Thoracic aorta (tissue), 2 donors: ENCODE measurements around the gene KCNAB1. TPM values are rescaled to one million over a fixed set of nuclear protein-coding genes. Genes with fewer than 3 reads are reported as not detected.

Experiments
- ATAC-seq: fragments of 150-250 bp; one replicate; pipeline ENCODE4 v1.8.0; 2017; ENCODE audit warnings: low read depth; ENCODE audit not compliant: insufficient number of reproducible peaks, low FRiP score
- DNase-seq: peaks from one replicate; pipeline ENCODE4 v3.0.0-alpha.2; 2020; ENCODE audit warnings: low spot score
- H3K27ac ChIP-seq, 2 donors: fragments of 200-600 bp; sonication (generic); 1 replicate in 1 of 2; 2 replicates in 1 of 2; pipeline ENCODE4 v1.5.1; 2016; ENCODE audit warnings: mild to moderate bottlenecking in 2 of 2, moderate library complexity in 2 of 2
- H3K27me3 ChIP-seq: fragments of 200-600 bp; sonication (generic); replicated peaks from 2 replicates; pipeline ENCODE4 v1.6.0; 2016; ENCODE audit warnings: mild to moderate bottlenecking; ENCODE audit not compliant: insufficient read depth
- H3K36me3 ChIP-seq: fragments of 200-600 bp; sonication (generic); one replicate; pipeline ENCODE4 v1.5.1; 2016
- H3K4me1 ChIP-seq, 2 donors: fragments of 200-600 bp; sonication (generic); 1 replicate in 1 of 2; 2 replicates in 1 of 2; pipeline versions ENCODE4 v1.5.1 to v1.6.0; 2016; ENCODE audit warnings: low read depth in 2 of 2, mild to moderate bottlenecking in 1 of 2; ENCODE audit not compliant: control insufficient read depth in 1 of 2
- H3K4me3 ChIP-seq: fragments of 200-600 bp; sonication (generic); 2 replicates; pipeline ENCODE4 v1.5.1; 2016; ENCODE audit warnings: mild to moderate bottlenecking
- H3K9me3 ChIP-seq: fragments of 200-600 bp; sonication (generic); 2 replicates; pipeline ENCODE4 v1.5.1; 2016
- total RNA-seq, 2 donors: library from RNA; depleted of rRNA; stranded (reverse); fragments of >200 nt; gene quantifications; one replicate each; pipeline versions ENCODE4 v1.1.0 to v1.2.3, GENCODE V29; 2016
- TF ChIP-seq, protein P1 (sequence below): fragments of 200-600 bp; sonication (generic); IDR thresholded peaks from one replicate; pipeline ENCODE4 v1.5.1; 2019; ENCODE audit warnings: antibody characterized with exemption

KCNAB1 gene
- total RNA-seq, 2 donors from 2014 or later = 12.2 to 14.2 TPM

DNA sequence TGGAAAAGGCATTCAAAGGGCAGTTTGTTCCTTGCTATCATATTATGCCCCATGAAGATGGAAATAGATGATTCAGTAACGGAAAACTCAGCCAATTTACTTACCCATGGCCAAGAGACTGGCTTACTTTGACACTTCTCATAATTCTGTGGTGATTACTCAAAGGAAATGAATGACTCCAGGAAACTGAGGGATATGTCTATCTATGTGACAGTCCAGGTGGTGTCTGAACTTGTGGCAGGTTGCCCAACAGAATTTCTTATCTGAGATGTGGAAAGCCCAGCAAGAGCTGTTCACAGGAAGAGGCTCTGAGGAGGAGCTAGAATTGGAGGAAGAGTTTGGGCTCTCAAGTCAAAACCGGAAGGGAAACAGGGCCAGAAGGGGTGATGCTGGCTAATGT is 91.2 kb downstream of the KCNAB1 start:
- Histone ChIP-seq H3K4me1 (peaks cover 16 to 50% of the 10 kb centered on the region in 2 donors), H3K27ac (no peak overlapping the region), H3K27me3 (no peaks in the 10 kb centered on the region), H3K4me3 (no peak overlapping the region), H3K9me3 (no peaks in the 10 kb centered on the region), H3K36me3 (no peaks in the 10 kb centered on the region)
- DNase-seq = no peak
- ATAC-seq = no peak
- TF ChIP-seq, protein P1, sequence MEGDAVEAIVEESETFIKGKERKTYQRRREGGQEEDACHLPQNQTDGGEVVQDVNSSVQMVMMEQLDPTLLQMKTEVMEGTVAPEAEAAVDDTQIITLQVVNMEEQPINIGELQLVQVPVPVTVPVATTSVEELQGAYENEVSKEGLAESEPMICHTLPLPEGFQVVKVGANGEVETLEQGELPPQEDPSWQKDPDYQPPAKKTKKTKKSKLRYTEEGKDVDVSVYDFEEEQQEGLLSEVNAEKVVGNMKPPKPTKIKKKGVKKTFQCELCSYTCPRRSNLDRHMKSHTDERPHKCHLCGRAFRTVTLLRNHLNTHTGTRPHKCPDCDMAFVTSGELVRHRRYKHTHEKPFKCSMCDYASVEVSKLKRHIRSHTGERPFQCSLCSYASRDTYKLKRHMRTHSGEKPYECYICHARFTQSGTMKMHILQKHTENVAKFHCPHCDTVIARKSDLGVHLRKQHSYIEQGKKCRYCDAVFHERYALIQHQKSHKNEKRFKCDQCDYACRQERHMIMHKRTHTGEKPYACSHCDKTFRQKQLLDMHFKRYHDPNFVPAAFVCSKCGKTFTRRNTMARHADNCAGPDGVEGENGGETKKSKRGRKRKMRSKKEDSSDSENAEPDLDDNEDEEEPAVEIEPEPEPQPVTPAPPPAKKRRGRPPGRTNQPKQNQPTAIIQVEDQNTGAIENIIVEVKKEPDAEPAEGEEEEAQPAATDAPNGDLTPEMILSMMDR = no peak

DNA sequence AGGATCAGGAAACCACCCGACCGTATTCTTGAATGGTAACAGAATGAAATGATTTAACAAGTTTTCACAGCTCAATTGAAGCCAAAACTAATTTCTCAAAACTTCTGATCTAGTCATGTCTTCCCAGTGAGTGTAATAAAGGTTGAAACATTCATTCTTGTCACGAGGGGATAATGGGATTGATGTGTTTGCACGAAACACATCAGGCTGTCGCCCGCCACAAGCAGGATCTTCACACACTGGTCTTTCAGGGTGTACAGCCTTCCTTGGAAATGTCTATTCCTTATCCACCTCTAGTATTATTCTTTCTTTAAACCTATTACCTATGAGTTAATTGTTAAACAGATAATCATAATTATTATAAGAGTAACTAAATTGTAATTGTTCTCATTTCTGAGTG is 94.3 kb downstream of the KCNAB1 start:
- H3K4me1 ChIP-seq = peaks cover 0 to 24% of the 10 kb centered on the region in 2 donors
- ATAC-seq (no peak), DNase-seq (no peak)
- no peaks in the 10 kb centered on the region for H3K9me3 ChIP-seq
- H3K4me3 ChIP-seq = no peak overlapping the region
- no peaks in the 10 kb centered on the region for H3K27me3 ChIP-seq
- TF ChIP-seq, protein P1 = no peak
- H3K27ac ChIP-seq = no peak overlapping the region
- no peaks in the 10 kb centered on the region for H3K36me3 ChIP-seq

DNA sequence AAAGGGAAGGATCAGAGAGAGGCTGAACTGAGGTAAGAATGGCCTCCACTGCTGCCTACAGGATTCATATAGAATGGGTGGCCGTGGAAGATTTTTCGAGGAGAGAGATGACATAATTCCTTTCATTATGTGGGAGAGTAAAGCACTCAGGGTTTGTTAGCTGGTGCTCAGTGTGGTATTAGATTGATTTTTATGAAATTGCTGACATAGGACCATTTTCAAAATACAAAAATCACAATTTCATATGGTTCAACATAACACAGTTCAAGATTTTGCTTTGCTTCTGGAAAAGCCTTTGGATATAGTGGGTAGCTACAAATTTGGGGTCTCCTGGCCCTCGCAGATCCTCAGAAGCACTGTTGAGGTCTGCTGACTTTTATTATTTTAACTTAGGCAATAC is 95.4 kb downstream of the KCNAB1 start:
- H3K4me3 ChIP-seq = no peak overlapping the region
- no peak for DNase-seq
- H3K36me3 ChIP-seq = no peaks in the 10 kb centered on the region

DNA sequence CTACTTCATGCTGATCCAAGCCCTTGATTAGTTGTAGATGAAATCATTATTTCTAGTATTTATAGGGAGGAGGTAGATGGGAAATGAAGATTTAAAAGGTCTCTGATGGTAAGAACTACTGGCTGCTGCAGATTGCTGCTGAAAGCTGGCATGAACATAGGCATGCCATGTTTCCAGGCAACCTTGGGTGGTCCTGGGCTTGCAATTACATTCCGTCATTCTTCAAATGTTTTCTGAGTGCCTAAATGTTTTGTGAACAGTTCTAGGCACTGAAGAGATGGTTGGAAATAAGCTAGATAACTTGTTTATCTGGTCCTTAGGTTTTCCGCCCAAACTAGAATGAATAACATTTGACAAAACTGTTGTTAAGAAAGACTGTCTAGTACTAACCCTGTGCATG is 95.8 kb downstream of the KCNAB1 start:
- Histone ChIP-seq H3K27me3 (no peaks in the 10 kb centered on the region), H3K36me3 (no peaks in the 10 kb centered on the region), H3K4me3 (no peak overlapping the region), H3K27ac (no peak overlapping the region), H3K9me3 (no peaks in the 10 kb centered on the region), H3K4me1 (peaks cover 0 to 14% of the 10 kb centered on the region in 2 donors)
- no peak for ATAC-seq
- TF ChIP-seq, protein P1 = no peak
- DNase-seq = no peak

More for the DNA sequence above, 95.4 kb downstream of the KCNAB1 start:
- ATAC-seq = no peak
- TF ChIP-seq, protein P1 = no peak
- Histone ChIP-seq H3K27ac (no peak overlapping the region), H3K9me3 (no peaks in the 10 kb centered on the region), H3K4me1 (peaks cover 0 to 14% of the 10 kb centered on the region in 2 donors), H3K27me3 (no peaks in the 10 kb centered on the region)

DNA sequence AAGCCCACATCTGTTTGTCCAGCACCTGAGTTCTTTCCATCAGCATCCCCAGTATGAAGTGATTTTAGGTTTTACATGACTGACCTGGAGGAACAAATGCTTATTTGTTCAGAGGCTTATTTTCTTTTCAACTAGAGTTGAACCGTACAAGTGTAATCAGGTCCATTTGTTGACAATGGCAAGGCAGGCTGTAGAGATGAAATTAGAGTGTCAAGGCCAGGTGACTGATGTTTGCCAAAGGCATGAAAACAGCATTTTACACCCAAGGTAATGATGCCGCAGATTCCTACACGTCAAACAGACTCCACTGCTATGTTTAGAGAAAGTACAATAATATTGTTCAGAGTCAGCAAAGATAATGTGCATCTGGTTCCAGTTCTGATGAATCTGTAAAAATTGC is 96.5 kb downstream of the KCNAB1 start:
- ATAC-seq (no peak), DNase-seq (no peak)
- H3K27me3 ChIP-seq = no peaks in the 10 kb centered on the region

More for the DNA sequence above, 96.5 kb downstream of the KCNAB1 start:
- H3K36me3 ChIP-seq = no peaks in the 10 kb centered on the region
- peaks cover 0 to 10% of the 10 kb centered on the region in 2 donors for H3K4me1 ChIP-seq
- H3K4me3 ChIP-seq = no peak overlapping the region
- TF ChIP-seq, protein P1 = no peak
- no peak overlapping the region for H3K27ac ChIP-seq
- H3K9me3 ChIP-seq = no peaks in the 10 kb centered on the region
